HL-60 (cell line): ENCODE measurements around the gene GPATCH1.

Source experiments
- DNase-seq, 2 experiments: peaks; one replicate each; pipeline ENCODE4 v3.0.0-alpha.2; 2010 to 2020; ENCODE audit warnings: low read depth in 1 of 2, low spot score in 1 of 2
- H3K27ac ChIP-seq: fragments of 250-450 bp; sonication (Bioruptor Pico); replicated peaks from 2 replicates; pipeline ENCODE4 v1.5.1; 2020; ENCODE audit warnings: mild to moderate bottlenecking, moderate library complexity
- H3K27me3 ChIP-seq: fragments of 250-450 bp; sonication (Bioruptor Pico); 2 replicates; pipeline ENCODE4 v1.5.1; 2021; ENCODE audit warnings: mild to moderate bottlenecking, moderate library complexity; ENCODE audit not compliant: insufficient read depth, poor library complexity, severe bottlenecking
- H3K4me3 ChIP-seq: replicated peaks from 2 replicates; pipeline ENCODE4 v1.5.1; 2011; ENCODE audit warnings: mild to moderate bottlenecking, control low read depth, low read length; ENCODE audit not compliant: insufficient read depth
- CTCF ChIP-seq: IDR thresholded peaks from one replicate; pipeline ENCODE4 v1.5.1; 2011; ENCODE audit warnings: low read length, control low read depth, inconsistent platforms; ENCODE audit not compliant: insufficient read depth
- GABPA ChIP-seq: IDR thresholded peaks from 2 replicates; pipeline ENCODE4 v1.6.1; 2012; ENCODE audit warnings: low read depth
- POLR2AphosphoS5 ChIP-seq: IDR thresholded peaks from 2 replicates; pipeline ENCODE4 v1.6.1; 2012; ENCODE audit warnings: low read depth
- REST ChIP-seq: IDR thresholded peaks from 2 replicates; pipeline ENCODE4 v1.6.1; 2012; ENCODE audit warnings: low read depth; ENCODE audit not compliant: insufficient replicate concordance
- SPI1 ChIP-seq: IDR thresholded peaks from 2 replicates; pipeline ENCODE4 v1.6.1; 2012; ENCODE audit warnings: low read depth, mild to moderate bottlenecking, borderline replicate concordance

Gene GPATCH1

GRCh38 chr19:33117501-33117900 lies 36.5 kb downstream of the GPATCH1 start:
- no peak for TF ChIP-seq GABPA
- no peak for TF ChIP-seq SPI1
- no peak for TF ChIP-seq POLR2AphosphoS5
- TF ChIP-seq CTCF = no peak
- no peak for TF ChIP-seq REST
- no peak for DNase-seq
- no peaks in the 10 kb centered on the region for H3K27me3 ChIP-seq
- H3K4me3 ChIP-seq = no peak overlapping the region
- no peak overlapping the region for H3K27ac ChIP-seq

- no peaks in the 10 kb centered on the region for H3K27me3 ChIP-seq
- no peak overlapping the region for H3K4me3 ChIP-seq
- TF ChIP-seq GABPA (no peak), CTCF (no peak), SPI1 (no peak), POLR2AphosphoS5 (no peak), REST (no peak)
Observed at GRCh38 chr19:33118643-33119042, 37.7 kb downstream of the GPATCH1 start.

GRCh38 chr19:33124207-33125098 lies 43.5 kb downstream of the GPATCH1 start:
- DNase-seq = no peak
- TF ChIP-seq REST (no peak), GABPA (no peak), SPI1 (no peak), POLR2AphosphoS5 (no peak), CTCF (no peak)
- Histone ChIP-seq H3K27ac (no peak overlapping the region), H3K27me3 (no peaks in the 10 kb centered on the region), H3K4me3 (no peak overlapping the region)

More at GRCh38 chr19:33118643-33119042, 37.7 kb downstream of the GPATCH1 start:
- no peak overlapping the region for H3K27ac ChIP-seq
- no peak for DNase-seq
